ENCODE data around the gene AMOT.
"Not testable (repeated sequence)": the region's sequence is repeated elsewhere in the genome, so short reads cannot be mapped to it uniquely, and the experiment has no call there.

The AMOT gene

DNA sequence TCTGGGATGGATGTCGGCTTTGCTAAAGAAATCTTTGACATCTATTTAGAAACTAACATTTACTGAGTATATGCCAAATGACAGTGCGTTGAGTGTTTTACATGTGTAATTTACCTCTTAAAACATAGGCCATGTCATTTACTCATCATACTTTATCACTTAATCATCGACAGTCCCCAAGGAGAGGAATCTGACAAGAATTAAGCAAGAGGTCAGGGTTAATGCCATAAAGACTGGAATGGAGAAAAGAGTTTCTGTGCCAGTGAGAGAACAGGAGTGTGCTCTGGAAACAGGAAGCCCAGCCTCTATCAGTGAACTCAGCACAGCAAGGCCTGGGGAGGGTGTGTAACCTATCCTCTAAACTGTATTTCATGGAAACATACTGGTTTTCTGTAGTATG is 28.0 kb upstream of the AMOT start:
- TF ChIP-seq, protein P1, sequence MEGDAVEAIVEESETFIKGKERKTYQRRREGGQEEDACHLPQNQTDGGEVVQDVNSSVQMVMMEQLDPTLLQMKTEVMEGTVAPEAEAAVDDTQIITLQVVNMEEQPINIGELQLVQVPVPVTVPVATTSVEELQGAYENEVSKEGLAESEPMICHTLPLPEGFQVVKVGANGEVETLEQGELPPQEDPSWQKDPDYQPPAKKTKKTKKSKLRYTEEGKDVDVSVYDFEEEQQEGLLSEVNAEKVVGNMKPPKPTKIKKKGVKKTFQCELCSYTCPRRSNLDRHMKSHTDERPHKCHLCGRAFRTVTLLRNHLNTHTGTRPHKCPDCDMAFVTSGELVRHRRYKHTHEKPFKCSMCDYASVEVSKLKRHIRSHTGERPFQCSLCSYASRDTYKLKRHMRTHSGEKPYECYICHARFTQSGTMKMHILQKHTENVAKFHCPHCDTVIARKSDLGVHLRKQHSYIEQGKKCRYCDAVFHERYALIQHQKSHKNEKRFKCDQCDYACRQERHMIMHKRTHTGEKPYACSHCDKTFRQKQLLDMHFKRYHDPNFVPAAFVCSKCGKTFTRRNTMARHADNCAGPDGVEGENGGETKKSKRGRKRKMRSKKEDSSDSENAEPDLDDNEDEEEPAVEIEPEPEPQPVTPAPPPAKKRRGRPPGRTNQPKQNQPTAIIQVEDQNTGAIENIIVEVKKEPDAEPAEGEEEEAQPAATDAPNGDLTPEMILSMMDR (IDR thresholded peaks at IDR 0.05; ENCODE audit: control extremely low read depth, extremely low read depth, low read depth, missing control alignments), result no peak
- POLR2A ChIA-PET, result no interaction called here
- CTCF ChIA-PET, result no interaction called here
- no peak for DNase-seq (ENCODE audit: extremely low spot score)

DNA sequence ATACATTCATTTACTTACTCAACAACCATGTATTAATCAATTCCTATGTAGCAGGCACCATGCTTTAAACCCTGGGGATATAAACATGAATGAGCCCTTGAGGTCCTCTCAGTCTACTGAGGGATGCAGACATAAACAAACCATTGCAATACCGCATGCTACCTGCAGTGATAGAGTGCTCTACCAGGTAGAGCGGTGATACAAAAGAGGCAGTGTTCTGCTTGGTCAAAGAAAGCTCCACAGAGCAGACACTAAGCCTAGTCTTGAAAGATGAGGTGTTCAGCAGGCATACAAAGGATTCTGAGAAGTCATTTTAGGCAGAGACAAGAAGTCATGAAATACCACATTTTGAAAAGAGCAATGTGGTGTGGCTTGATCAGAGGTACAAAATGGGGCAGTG is 26.9 kb upstream of the AMOT start:
- DNase-seq (ENCODE audit: extremely low spot score), result no peak
- TF ChIP-seq, protein P1 (IDR thresholded peaks at IDR 0.05; ENCODE audit: control extremely low read depth, extremely low read depth, low read depth, missing control alignments), result no peak
- POLR2A ChIA-PET, result no interaction called here
- CTCF ChIA-PET, result no interaction called here

DNA sequence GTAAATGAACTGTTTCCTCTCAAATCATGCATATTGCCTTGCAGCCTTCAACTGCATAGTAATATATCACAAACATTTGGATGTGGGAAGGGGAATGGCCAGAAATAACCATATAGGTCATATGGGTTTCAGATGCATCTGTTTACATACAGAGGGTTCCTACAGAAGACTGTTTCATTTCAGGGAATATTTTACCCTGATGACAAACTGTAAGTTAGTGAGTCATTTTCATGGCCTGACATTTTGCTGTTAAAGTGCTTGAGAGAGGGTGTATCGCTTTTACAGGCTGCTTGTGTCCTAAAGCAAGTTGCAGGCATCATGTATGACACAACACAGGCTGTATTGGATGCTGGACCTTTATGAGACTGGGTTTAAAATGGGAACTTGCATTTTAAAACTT is 25.5 kb upstream of the AMOT start:
- POLR2A ChIA-PET, result no interaction called here
- TF ChIP-seq, protein P1 (IDR thresholded peaks at IDR 0.05; ENCODE audit: control extremely low read depth, extremely low read depth, low read depth, missing control alignments), result no peak
- CTCF ChIA-PET, result no interaction called here
- no peak for DNase-seq (ENCODE audit: extremely low spot score)

DNA sequence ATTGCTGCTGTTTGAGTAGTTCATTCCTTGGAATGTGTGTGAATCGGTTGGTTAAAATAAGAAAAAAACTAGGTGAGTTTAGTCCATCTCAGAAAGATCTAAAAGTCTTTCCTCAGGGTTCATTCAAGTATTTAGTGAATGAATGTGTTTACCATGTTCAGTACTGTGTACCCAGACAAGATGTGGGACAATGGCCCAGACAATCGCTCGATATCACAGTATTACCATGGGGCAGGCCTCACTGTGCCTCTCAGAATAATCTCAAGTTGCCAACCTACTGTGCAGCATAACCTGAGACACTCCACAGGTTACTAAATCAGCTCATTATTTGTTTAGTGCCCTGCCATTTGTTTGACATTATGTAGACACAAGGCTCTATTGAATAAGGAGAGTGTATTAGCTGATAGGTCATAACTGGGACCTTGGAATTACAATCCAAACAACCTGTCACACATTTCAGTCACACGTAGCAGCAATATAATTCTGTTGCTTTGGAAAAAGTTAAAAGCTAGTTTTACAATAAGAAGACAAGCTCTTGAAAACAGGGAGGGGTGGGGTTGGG is 24.9 kb upstream of the AMOT start:
- TF ChIP-seq, protein P1 (IDR thresholded peaks at IDR 0.05; ENCODE audit: control extremely low read depth, extremely low read depth, low read depth, missing control alignments), result no peak
- CTCF ChIA-PET, result no interaction called here
- POLR2A ChIA-PET, result no interaction called here
- no peak for DNase-seq (ENCODE audit: extremely low spot score)

DNA sequence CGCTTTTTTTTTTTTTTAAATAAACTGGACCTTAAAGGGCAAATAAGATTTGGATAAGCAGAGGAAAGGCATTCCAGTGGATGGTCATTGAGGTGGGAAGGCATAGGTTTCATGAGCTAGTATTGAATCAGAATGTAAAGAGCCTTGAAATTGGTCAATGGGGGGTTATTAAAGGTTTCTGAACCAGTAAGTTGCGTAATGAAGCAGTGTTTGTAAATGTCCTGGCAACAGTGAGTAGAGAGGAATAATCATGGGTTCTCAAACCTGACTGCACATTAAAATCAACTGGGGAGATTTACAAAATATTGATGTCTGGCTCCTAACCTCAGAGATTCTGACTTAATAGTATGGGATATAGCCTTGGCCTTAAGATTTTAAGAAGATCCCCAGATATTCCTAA is 23.2 kb upstream of the AMOT start:
- ChIA-PET POLR2A (no interaction called here), CTCF (no interaction called here)
- TF ChIP-seq, protein P1 (IDR thresholded peaks at IDR 0.05; ENCODE audit: control extremely low read depth, extremely low read depth, low read depth, missing control alignments), result no peak
- no peak for DNase-seq (ENCODE audit: extremely low spot score)

DNA sequence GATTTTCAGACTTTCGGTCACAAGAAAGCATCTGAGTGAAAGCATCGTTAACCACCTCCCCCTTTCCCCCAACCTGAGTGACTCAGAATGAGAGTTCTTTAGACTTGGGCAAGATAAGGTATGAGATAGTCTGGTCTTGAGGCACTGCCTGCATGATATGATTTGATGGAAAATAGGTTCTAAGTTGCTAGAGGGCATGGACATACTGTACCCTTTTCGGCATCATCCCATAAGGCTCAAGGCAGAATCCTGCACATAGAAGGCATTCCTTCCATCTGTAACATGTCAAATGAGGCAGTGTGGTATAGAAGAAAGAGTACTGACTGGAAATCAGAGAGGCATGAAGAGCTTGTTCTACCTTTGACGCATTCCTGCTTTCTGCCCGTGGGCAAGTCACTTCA is 16.8 kb upstream of the AMOT start:
- POLR2A ChIA-PET, result no interaction called here

DNA sequence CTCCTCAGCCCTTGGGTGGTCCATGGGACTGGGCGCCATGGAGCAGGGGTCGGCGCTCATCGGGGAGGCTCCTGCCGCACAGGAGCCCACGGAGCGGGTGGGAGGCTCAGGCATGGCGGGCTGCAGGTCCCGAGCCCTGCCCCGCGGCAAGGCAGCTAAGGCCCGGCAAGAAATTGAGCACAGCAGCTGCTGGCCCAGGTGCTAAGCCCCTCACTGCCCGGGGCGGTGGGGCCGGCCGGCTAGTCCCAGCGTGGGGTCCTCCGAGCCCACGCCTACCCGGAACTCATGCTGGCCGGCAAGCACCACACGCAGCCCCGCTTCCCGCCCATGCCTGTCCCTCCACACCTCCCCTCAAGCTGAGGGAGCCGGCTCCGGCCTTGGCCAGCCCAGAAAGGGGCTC is 14.3 kb upstream of the AMOT start:
- DNase-seq (ENCODE audit: extremely low spot score); CTCF ChIA-PET; POLR2A ChIA-PET: not testable (repeated sequence)

More for the DNA sequence above, 16.8 kb upstream of the AMOT start:
- DNase-seq (ENCODE audit: extremely low spot score), result no peak
- TF ChIP-seq, protein P1 (IDR thresholded peaks at IDR 0.05; ENCODE audit: control extremely low read depth, extremely low read depth, low read depth, missing control alignments), result no peak
- CTCF ChIA-PET, result no interaction called here
